Measurements from ENCODE around the gene RFTN1. TPM values are rescaled to one million over a fixed set of nuclear protein-coding genes. Genes with fewer than 3 reads are reported as not detected.

RFTN1 gene
- total and polyA plus RNA-seq, 2 experiments from 2014 or later: 3.3 to 7.2 TPM

- TF ChIP-seq, protein P1, sequence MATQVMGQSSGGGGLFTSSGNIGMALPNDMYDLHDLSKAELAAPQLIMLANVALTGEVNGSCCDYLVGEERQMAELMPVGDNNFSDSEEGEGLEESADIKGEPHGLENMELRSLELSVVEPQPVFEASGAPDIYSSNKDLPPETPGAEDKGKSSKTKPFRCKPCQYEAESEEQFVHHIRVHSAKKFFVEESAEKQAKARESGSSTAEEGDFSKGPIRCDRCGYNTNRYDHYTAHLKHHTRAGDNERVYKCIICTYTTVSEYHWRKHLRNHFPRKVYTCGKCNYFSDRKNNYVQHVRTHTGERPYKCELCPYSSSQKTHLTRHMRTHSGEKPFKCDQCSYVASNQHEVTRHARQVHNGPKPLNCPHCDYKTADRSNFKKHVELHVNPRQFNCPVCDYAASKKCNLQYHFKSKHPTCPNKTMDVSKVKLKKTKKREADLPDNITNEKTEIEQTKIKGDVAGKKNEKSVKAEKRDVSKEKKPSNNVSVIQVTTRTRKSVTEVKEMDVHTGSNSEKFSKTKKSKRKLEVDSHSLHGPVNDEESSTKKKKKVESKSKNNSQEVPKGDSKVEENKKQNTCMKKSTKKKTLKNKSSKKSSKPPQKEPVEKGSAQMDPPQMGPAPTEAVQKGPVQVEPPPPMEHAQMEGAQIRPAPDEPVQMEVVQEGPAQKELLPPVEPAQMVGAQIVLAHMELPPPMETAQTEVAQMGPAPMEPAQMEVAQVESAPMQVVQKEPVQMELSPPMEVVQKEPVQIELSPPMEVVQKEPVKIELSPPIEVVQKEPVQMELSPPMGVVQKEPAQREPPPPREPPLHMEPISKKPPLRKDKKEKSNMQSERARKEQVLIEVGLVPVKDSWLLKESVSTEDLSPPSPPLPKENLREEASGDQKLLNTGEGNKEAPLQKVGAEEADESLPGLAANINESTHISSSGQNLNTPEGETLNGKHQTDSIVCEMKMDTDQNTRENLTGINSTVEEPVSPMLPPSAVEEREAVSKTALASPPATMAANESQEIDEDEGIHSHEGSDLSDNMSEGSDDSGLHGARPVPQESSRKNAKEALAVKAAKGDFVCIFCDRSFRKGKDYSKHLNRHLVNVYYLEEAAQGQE (IDR thresholded peaks at IDR 0.05; ENCODE audit: unreplicated experiment): no peak
These were observed 150.7 kb downstream of the RFTN1 start (continued) for GRCh38 chr3:16362770-16363169.

- no peaks in the 10 kb centered on the region for H3K36me3 Mint-ChIP-seq (ENCODE audit: low read depth)
- no peaks in the 10 kb centered on the region for H3K9me2 ChIP-seq (ENCODE audit: insufficient read depth)
- no peaks in the 10 kb centered on the region for H3K27me3 ChIP-seq (ENCODE audit: insufficient read depth)
- H2AFZ ChIP-seq: no peak overlapping the region
- H4K20me1 ChIP-seq (replicated peaks; ENCODE audit: insufficient read depth): no peaks in the 10 kb centered on the region
- no peak overlapping the region for H3K4me3 ChIP-seq
- H3K27ac ChIP-seq (ENCODE audit: low read depth): no peak overlapping the region
- no peaks in the 10 kb centered on the region for H3K9me3 Mint-ChIP-seq
- H3K27ac Mint-ChIP-seq: no peak overlapping the region
- peaks cover 12% of the 10 kb centered on the region; the same call in 2 of the 3 replicates for H3K4me1 Mint-ChIP-seq
- TF ChIP-seq JUNB (IDR thresholded peaks at IDR 0.05; ENCODE audit: unreplicated experiment): no peak
- TF ChIP-seq, protein P2, sequence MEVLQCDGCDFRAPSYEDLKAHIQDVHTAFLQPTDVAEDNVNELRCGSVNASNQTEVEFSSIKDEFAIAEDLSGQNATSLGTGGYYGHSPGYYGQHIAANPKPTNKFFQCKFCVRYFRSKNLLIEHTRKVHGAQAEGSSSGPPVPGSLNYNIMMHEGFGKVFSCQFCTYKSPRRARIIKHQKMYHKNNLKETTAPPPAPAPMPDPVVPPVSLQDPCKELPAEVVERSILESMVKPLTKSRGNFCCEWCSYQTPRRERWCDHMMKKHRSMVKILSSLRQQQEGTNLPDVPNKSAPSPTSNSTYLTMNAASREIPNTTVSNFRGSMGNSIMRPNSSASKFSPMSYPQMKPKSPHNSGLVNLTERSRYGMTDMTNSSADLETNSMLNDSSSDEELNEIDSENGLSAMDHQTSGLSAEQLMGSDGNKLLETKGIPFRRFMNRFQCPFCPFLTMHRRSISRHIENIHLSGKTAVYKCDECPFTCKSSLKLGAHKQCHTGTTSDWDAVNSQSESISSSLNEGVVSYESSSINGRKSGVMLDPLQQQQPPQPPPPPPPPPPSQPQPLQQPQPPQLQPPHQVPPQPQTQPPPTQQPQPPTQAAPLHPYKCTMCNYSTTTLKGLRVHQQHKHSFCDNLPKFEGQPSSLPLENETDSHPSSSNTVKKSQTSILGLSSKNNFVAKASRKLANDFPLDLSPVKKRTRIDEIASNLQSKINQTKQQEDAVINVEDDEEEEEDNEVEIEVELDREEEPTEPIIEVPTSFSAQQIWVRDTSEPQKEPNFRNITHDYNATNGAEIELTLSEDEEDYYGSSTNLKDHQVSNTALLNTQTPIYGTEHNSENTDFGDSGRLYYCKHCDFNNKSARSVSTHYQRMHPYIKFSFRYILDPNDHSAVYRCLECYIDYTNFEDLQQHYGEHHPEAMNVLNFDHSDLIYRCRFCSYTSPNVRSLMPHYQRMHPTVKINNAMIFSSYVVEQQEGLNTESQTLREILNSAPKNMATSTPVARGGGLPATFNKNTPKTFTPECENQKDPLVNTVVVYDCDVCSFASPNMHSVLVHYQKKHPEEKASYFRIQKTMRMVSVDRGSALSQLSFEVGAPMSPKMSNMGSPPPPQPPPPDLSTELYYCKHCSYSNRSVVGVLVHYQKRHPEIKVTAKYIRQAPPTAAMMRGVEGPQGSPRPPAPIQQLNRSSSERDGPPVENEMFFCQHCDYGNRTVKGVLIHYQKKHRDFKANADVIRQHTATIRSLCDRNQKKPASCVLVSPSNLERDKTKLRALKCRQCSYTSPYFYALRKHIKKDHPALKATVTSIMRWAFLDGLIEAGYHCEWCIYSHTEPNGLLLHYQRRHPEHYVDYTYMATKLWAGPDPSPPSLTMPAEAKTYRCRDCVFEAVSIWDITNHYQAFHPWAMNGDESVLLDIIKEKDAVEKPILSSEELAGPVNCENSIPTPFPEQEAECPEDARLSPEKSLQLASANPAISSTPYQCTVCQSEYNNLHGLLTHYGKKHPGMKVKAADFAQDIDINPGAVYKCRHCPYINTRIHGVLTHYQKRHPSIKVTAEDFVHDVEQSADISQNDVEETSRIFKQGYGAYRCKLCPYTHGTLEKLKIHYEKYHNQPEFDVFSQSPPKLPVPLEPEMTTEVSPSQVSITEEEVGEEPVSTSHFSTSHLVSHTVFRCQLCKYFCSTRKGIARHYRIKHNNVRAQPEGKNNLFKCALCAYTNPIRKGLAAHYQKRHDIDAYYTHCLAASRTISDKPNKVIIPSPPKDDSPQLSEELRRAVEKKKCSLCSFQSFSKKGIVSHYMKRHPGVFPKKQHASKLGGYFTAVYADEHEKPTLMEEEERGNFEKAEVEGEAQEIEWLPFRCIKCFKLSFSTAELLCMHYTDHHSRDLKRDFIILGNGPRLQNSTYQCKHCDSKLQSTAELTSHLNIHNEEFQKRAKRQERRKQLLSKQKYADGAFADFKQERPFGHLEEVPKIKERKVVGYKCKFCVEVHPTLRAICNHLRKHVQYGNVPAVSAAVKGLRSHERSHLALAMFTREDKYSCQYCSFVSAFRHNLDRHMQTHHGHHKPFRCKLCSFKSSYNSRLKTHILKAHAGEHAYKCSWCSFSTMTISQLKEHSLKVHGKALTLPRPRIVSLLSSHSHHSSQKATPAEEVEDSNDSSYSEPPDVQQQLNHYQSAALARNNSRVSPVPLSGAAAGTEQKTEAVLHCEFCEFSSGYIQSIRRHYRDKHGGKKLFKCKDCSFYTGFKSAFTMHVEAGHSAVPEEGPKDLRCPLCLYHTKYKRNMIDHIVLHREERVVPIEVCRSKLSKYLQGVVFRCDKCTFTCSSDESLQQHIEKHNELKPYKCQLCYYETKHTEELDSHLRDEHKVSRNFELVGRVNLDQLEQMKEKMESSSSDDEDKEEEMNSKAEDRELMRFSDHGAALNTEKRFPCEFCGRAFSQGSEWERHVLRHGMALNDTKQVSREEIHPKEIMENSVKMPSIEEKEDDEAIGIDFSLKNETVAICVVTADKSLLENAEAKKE (CRISPR knock-in tag; IDR thresholded peaks at IDR 0.05): no peak
- no peak for ATAC-seq
- no peaks in the 10 kb centered on the region for H3K79me2 ChIP-seq (replicated peaks; ENCODE audit: insufficient read depth)
- peaks cover 3% of the 10 kb centered on the region for H3K27me3 Mint-ChIP-seq (ENCODE audit: insufficient read depth, low read depth, poor library complexity)
- no peaks in the 10 kb centered on the region for H3K36me3 ChIP-seq (ENCODE audit: insufficient read depth)
- H3K4me1 ChIP-seq (ENCODE audit: insufficient read depth): no peaks in the 10 kb centered on the region
- H3K4me3 Mint-ChIP-seq: no peak overlapping the region
- no peak for DNase-seq (ENCODE audit: low spot score)
- no peak overlapping the region for H3K4me2 ChIP-seq
- no peaks in the 10 kb centered on the region for H3F3A ChIP-seq (replicated peaks; ENCODE audit: low read depth)
These were observed 152.4 kb downstream of the RFTN1 start for GRCh38 chr3:16361087-16361486.

Measured in GM23338 (cell line).